H9 (cell line): Measurements from ENCODE around the gene PAK6. TPM values are rescaled to one million over a fixed set of nuclear protein-coding genes. Genes with fewer than 3 reads are reported as not detected.

Source experiments
- DNase-seq: peaks from one replicate; pipeline ENCODE4 v3.0.0-alpha.2; 2017
- H2AFZ ChIP-seq: one replicate; pipeline ENCODE4 v1.6.1; 2013; ENCODE audit warnings: mild to moderate bottlenecking, low read length, control low read depth, moderate library complexity
- H2AK5ac ChIP-seq: 2 replicates; pipeline ENCODE4 v1.6.1; 2013; ENCODE audit warnings: low read length, control low read depth, mixed read lengths; ENCODE audit not compliant: insufficient read length
- H2BK120ac ChIP-seq: one replicate; pipeline ENCODE4 v1.6.1; 2013; ENCODE audit warnings: low read depth, mild to moderate bottlenecking, low read length, control low read depth, inconsistent platforms; ENCODE audit not compliant: poor library complexity, severe bottlenecking
- H2BK12ac ChIP-seq: 2 replicates; pipeline ENCODE4 v1.6.1; 2013; ENCODE audit warnings: low read length, control low read depth, mixed read lengths, low read depth; ENCODE audit not compliant: insufficient read length
- H2BK15ac ChIP-seq: 2 replicates; pipeline ENCODE4 v1.6.1; 2013; ENCODE audit warnings: low read depth, low read length, control low read depth
- H2BK20ac ChIP-seq: one replicate; pipeline ENCODE4 v1.6.1; 2013; ENCODE audit warnings: low read depth, mild to moderate bottlenecking, low read length, control low read depth, inconsistent platforms; ENCODE audit not compliant: poor library complexity, severe bottlenecking
- H2BK5ac ChIP-seq: 2 replicates; pipeline ENCODE4 v1.6.1; 2013; ENCODE audit warnings: low read length, control low read depth, mixed read lengths; ENCODE audit not compliant: insufficient read length
- H3K14ac ChIP-seq: 2 replicates; pipeline ENCODE4 v1.6.1; 2013; ENCODE audit warnings: low read length, control low read depth; ENCODE audit not compliant: insufficient read depth
- H3K18ac ChIP-seq: 2 replicates; pipeline ENCODE4 v1.6.1; 2013; ENCODE audit warnings: low read depth, mild to moderate bottlenecking, mixed read lengths, low read length, control low read depth; ENCODE audit not compliant: insufficient read length
- H3K23ac ChIP-seq: 2 replicates; pipeline ENCODE4 v1.6.1; 2013; ENCODE audit warnings: low read length, control low read depth, mixed read lengths, low read depth; ENCODE audit not compliant: insufficient read length
- H3K23me2 ChIP-seq: 2 replicates; pipeline ENCODE4 v1.6.1; 2013; ENCODE audit warnings: low read depth, mild to moderate bottlenecking, mixed read lengths, low read length, control low read depth; ENCODE audit not compliant: insufficient read length, poor library complexity, severe bottlenecking
- H3K27ac ChIP-seq: 2 replicates; pipeline ENCODE4 v1.5.1; 2013; ENCODE audit warnings: low read length, control low read depth, mixed read lengths, low read depth; ENCODE audit not compliant: insufficient read length
- H3K27me3 ChIP-seq: 2 replicates; pipeline ENCODE4 v1.6.1; 2013; ENCODE audit warnings: low read length, control low read depth, inconsistent platforms; ENCODE audit not compliant: insufficient read depth
- H3K4ac ChIP-seq: 2 replicates; pipeline ENCODE4 v1.6.1; 2013; ENCODE audit warnings: low read depth, mild to moderate bottlenecking, control low read depth, inconsistent platforms, low read length, moderate library complexity
- H3K4me1 ChIP-seq: 2 replicates; pipeline ENCODE4 v1.6.1; 2013; ENCODE audit warnings: low read length, control low read depth, inconsistent platforms; ENCODE audit not compliant: insufficient read depth
- H3K4me2 ChIP-seq: 2 replicates; pipeline ENCODE4 v1.6.1; 2013; ENCODE audit warnings: low read length, control low read depth, mixed read lengths; ENCODE audit not compliant: insufficient read length, insufficient read depth
- H3K56ac ChIP-seq: 2 replicates; pipeline ENCODE4 v1.6.1; 2013; ENCODE audit warnings: low read depth, mild to moderate bottlenecking, mixed read lengths, low read length, control low read depth; ENCODE audit not compliant: insufficient read length
- H3K79me1 ChIP-seq: 2 replicates; pipeline ENCODE4 v1.6.1; 2013; ENCODE audit warnings: low read depth, mild to moderate bottlenecking, moderate library complexity, low read length, control low read depth, inconsistent platforms; ENCODE audit not compliant: insufficient read depth, poor library complexity, severe bottlenecking
- H3K79me2 ChIP-seq: 2 replicates; pipeline ENCODE4 v1.6.1; 2013; ENCODE audit warnings: low read length, control low read depth, inconsistent platforms; ENCODE audit not compliant: insufficient read depth
- H3K9ac ChIP-seq: 2 replicates; pipeline ENCODE4 v1.6.1; 2013; ENCODE audit warnings: low read length, control low read depth, mixed read lengths; ENCODE audit not compliant: insufficient read length; ENCODE audit errors: extremely low read depth
- H3K9me3 ChIP-seq: one replicate; pipeline ENCODE4 v1.6.1; 2013; ENCODE audit warnings: low read depth, low read length, inconsistent platforms; ENCODE audit not compliant: control insufficient read depth
- H3T11ph ChIP-seq: one replicate; pipeline ENCODE4 v1.6.1; 2013; ENCODE audit warnings: mild to moderate bottlenecking, low read length, control low read depth, inconsistent platforms
- H4K20me1 ChIP-seq: one replicate; pipeline ENCODE4 v1.6.1; 2013; ENCODE audit not compliant: control insufficient read depth, insufficient read length, insufficient read depth
- H4K5ac ChIP-seq: 2 replicates; pipeline ENCODE4 v1.6.1; 2013; ENCODE audit warnings: low read depth, mild to moderate bottlenecking, mixed read lengths, low read length, control low read depth; ENCODE audit not compliant: insufficient read length
- H4K8ac ChIP-seq: replicated peaks from 2 replicates; pipeline ENCODE4 v1.6.1; 2013; ENCODE audit warnings: low read length, control low read depth, mixed read lengths, low read depth; ENCODE audit not compliant: insufficient read length
- H4K91ac ChIP-seq: 2 replicates; pipeline ENCODE4 v1.6.1; 2013; ENCODE audit warnings: low read depth, mild to moderate bottlenecking, moderate library complexity, mixed read lengths, low read length, control low read depth; ENCODE audit not compliant: insufficient read length
- H3K27ac Mint-ChIP-seq, 3 experiments: 2 replicates in 2 of 3; 3 replicates in 1 of 3; pipeline ENCODE4 v1.8.0; 2020 to 2021; ENCODE audit warnings: mixed read lengths in 3 of 3, mild to moderate bottlenecking in 1 of 3, moderate library complexity in 1 of 3
- H3K27me3 Mint-ChIP-seq: 2 replicates; pipeline ENCODE4 v1.8.0; 2021; ENCODE audit warnings: low read depth, mild to moderate bottlenecking, moderate library complexity, mixed read lengths
- H3K36me3 Mint-ChIP-seq, 3 experiments: 2 replicates in 2 of 3; 3 replicates in 1 of 3; pipeline ENCODE4 v1.8.0; 2020 to 2021; ENCODE audit warnings: low read depth in 3 of 3, mixed read lengths in 3 of 3; ENCODE audit not compliant: insufficient read depth in 1 of 3
- H3K4me1 Mint-ChIP-seq, 2 experiments: 2 replicates each; pipeline ENCODE4 v1.8.0; 2020; ENCODE audit warnings: mixed read lengths in 2 of 2
- H3K4me3 Mint-ChIP-seq, 2 experiments: 2 replicates in 1 of 2; 3 replicates in 1 of 2; pipeline ENCODE4 v1.8.0; 2020 to 2021; ENCODE audit warnings: mild to moderate bottlenecking in 2 of 2, mixed read lengths in 2 of 2, moderate library complexity in 1 of 2
- H3K9me3 Mint-ChIP-seq, 2 experiments: 2 replicates in 1 of 2; 3 replicates in 1 of 2; pipeline ENCODE4 v1.8.0; 2020; ENCODE audit warnings: mild to moderate bottlenecking in 2 of 2, mixed read lengths in 2 of 2, moderate library complexity in 1 of 2
- WGBS: extraction: QIAGEN DNeasy Blood & Tissue Kit; methylation state at CpG from one replicate; pipeline ENCODE4 v1.1.7; 2013; ENCODE audit warnings: missing lambda C conversion rate, low lambda C conversion rate, mixed read lengths; ENCODE audit not compliant: insufficient read length; ENCODE audit errors: extremely low coverage; 5-methylcytosine and 5-hydroxymethylcytosine counted together
- total RNA-seq: library from RNA; stranded (reverse); gene quantifications from 2 replicates; pipeline ENCODE4 v1.2.1, GENCODE V29; 2021
- TF ChIP-seq, protein P1 (sequence below): fragments of 200-600 bp; sonication (generic); conservative IDR thresholded peaks from 3 replicates; pipeline ENCODE4 v1.8.0; 2021; ENCODE audit warnings: antibody characterized with exemption, mild to moderate bottlenecking

Gene PAK6
- total RNA-seq, 1 experiment from 2014 or later, result 7.4 TPM

DNA sequence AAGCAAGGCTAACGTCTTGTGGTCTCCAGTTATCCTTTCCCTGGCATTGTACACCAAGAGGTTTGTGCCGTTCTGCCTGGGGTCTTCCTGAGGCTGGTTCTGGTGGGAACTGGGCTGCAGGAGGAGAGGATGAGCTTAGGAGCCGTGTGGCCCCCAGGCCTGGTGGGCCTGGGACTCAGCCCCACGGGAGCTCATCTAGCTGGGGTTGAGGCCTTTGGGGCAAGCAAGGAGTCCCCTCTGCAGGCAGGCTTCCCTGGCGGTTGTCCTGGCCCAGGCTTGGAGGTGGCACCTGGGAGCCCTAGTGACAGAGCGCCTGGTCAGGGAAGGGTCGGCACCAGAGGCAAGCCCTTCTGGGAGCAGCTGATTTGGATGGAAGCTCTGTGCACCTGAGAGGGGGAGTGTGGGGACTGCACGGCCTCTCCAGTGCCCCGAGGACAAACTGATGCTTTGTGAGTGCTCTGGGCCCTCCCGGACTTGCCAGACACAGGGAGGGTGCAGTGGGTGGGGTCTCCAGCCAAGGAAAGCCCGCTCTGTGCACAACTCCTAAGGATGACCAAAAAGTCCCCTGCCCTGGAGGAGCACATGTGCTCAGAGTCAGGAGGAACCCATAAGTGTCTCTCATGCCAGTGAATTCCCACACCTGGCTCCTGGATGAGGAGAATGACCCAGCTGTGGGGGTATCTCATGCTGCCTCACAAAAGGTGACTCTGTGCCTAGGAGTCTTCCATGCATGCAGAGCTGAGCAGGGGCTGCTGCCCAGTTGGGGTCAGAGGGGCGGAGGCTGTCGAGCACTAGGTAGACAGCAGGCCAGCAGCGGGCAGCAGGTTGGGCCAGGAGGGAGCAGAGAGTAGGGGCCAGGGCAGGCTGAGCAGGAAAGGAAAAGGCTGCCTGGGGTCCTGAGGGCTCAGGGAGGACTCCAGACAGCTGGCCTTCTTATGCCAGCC lies 2.7 kb downstream of the PAK6 start:
- H3K23me2 ChIP-seq, result peaks cover 8% of the 10 kb centered on the region
- H2AFZ ChIP-seq, result no peak overlapping the region
- H3K23ac ChIP-seq, result no peak overlapping the region
- Mint-ChIP-seq H3K9me3 (no peaks in the 10 kb centered on the region), H3K27me3 (peaks cover 18% of the 10 kb centered on the region), H3K4me3 (no peak overlapping the region), H3K36me3 (peaks cover 0 to 2% (median 0%) of the 10 kb centered on the region in 3 experiments; a peak in 1 of 7 replicates), H3K27ac (peak overlapping the region in 1 of 3 experiments; percentile 74; a peak in 2 of 7 replicates), H3K4me1 (peaks cover 32 to 33% of the 10 kb centered on the region in 2 experiments)
- no peak overlapping the region for H4K91ac ChIP-seq
- H2BK15ac ChIP-seq, result no peak overlapping the region
- no peak overlapping the region for H2BK5ac ChIP-seq
- H2BK12ac ChIP-seq, result no peak overlapping the region
- H3K9me3 ChIP-seq, result no peaks in the 10 kb centered on the region
- H4K20me1 ChIP-seq, result no peaks in the 10 kb centered on the region
- TF ChIP-seq, protein P1, sequence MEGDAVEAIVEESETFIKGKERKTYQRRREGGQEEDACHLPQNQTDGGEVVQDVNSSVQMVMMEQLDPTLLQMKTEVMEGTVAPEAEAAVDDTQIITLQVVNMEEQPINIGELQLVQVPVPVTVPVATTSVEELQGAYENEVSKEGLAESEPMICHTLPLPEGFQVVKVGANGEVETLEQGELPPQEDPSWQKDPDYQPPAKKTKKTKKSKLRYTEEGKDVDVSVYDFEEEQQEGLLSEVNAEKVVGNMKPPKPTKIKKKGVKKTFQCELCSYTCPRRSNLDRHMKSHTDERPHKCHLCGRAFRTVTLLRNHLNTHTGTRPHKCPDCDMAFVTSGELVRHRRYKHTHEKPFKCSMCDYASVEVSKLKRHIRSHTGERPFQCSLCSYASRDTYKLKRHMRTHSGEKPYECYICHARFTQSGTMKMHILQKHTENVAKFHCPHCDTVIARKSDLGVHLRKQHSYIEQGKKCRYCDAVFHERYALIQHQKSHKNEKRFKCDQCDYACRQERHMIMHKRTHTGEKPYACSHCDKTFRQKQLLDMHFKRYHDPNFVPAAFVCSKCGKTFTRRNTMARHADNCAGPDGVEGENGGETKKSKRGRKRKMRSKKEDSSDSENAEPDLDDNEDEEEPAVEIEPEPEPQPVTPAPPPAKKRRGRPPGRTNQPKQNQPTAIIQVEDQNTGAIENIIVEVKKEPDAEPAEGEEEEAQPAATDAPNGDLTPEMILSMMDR, result no peak
- H3K4me1 ChIP-seq, result no peaks in the 10 kb centered on the region; the same call in 1 of the 2 replicates
- no peak overlapping the region for H2BK20ac ChIP-seq
- H3K56ac ChIP-seq, result no peak overlapping the region
- no peak overlapping the region for H4K8ac ChIP-seq
- H3K18ac ChIP-seq, result no peak overlapping the region
- H3K4me2 ChIP-seq, result no peak overlapping the region
- H3T11ph ChIP-seq, result no peak overlapping the region
- no peak overlapping the region for H3K9ac ChIP-seq
- no CpG with 5 or more reads among the region's 14 CpGs for WGBS
- no peak overlapping the region for H4K5ac ChIP-seq
- H3K79me2 ChIP-seq, result no peaks in the 10 kb centered on the region
- H3K14ac ChIP-seq, result no peak overlapping the region; the same call in 1 of the 2 replicates
- H3K79me1 ChIP-seq, result no peaks in the 10 kb centered on the region
- H2BK120ac ChIP-seq, result no peak overlapping the region
- no peak overlapping the region for H3K4ac ChIP-seq
- no peak overlapping the region for H2AK5ac ChIP-seq
- H3K27me3 ChIP-seq, result no peaks in the 10 kb centered on the region
- H3K27ac ChIP-seq, result no peak overlapping the region
- DNase-seq, result no peak
